IPS-11a (cell line): ENCODE measurements around the gene STK33.
A peak's percentile ranks its signal among the peaks of the same experiment; 100 is the strongest.

Experiments used
- H3K4me3 ChIP-seq: one replicate; pipeline ENCODE4 v1.5.1; 2013; ENCODE audit warnings: low read depth, low read length, control low read depth

STK33 gene

DNA sequence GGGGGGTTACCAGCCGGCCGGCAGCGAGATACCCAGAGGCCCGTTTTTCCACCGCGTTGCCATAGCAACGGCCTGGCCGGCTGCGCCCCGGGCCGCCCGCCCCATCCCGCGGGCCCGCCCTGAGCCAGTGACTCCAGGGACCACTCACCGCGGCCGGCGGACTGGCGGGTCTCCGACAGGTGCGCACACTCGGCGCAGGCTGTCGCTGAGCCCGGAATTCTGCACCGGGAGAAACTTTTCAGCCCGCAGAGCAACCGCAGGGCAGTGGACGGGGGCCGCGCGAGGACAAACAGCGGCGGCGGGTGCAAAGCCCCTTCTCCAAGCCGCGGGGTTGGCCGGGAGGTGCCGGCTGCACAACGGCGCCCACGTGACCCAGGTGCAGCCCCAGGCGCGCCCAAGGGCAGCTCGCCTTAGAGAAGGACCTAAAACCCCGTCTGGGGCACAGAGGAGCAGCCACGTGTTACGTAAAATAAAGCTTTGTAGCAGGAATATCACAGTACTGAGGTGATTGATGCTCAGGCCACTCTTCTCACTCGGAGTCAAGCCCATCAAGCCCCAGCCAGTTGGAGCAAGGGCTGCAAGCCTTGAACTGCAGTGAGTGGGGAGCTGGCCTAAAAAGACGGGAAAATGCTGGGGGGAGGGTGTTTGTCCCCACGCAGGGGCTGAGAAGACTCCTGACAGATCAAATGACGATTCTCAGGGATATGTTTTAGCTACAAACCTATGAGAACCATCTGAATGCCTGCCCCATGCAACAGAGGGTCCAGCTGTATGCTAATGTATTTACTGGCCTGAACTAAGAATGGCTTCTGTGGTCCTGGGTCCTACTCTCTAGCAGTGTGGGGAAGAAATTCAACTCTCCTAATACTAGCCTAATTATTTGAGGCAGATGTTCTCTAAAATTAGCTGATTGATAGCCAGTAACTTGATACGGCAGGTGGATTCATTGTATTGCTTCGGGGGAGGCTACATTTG is at the start of gene STK33:
TSS of gene STK33 (minus strand) at position 294 of the 975 bp plus-strand sequence. CDS start 119,323 bp downstream, outside the sequence.
- H3K4me3 ChIP-seq, result peak within 1 kb of the TSS; percentile 72

DNA sequence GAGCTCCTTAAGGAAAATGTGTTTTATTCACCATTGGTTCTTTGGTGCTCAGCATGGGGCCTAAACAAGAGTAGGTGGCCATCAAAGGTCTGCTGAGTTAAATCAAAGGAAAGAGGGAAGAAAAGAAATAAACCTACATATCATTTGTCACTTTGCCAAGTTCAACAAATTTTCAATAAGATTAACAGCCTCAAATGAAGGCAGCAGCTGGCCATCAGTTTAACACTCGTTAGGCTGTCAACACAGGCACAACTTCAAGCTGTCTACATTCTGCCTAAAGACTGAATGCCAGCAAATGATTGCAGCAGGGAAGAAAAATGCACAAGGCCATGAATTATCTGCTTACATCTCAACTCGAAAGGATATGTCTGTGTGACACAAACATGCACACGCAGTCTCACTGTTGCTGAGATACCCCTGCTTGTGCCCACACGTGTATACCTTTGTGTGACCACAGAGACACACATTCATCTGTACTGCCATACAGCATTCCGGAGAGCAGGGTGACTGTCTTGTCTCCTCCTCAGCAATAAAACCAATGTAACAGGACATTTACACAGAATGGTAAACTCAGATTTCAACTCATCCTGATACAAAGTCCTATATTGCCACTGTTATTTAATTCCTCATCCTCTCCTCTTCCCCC is 48.3 kb upstream of the STK33 start:
- H3K4me3 ChIP-seq, result no peak overlapping the region

DNA sequence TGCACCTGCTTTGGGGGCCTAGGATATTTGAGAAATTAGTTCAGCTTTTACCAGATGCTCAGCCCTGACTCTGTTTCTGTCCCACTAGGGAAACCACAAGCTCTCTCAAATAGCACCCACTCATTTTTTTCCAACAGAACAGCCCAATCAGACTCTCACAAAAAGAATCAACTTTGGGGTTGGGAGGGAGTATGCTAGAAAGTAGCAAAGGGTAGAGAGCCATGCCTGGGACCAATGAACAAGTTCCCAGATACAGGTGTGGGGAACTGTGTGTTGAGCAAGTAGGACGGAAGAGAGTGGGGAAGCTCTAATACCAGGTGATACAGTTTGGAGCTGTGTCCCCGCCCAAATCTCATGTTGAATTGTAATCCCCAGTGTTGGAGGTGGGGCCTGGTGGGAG is 47.3 kb upstream of the STK33 start:
- no peak overlapping the region for H3K4me3 ChIP-seq

DNA sequence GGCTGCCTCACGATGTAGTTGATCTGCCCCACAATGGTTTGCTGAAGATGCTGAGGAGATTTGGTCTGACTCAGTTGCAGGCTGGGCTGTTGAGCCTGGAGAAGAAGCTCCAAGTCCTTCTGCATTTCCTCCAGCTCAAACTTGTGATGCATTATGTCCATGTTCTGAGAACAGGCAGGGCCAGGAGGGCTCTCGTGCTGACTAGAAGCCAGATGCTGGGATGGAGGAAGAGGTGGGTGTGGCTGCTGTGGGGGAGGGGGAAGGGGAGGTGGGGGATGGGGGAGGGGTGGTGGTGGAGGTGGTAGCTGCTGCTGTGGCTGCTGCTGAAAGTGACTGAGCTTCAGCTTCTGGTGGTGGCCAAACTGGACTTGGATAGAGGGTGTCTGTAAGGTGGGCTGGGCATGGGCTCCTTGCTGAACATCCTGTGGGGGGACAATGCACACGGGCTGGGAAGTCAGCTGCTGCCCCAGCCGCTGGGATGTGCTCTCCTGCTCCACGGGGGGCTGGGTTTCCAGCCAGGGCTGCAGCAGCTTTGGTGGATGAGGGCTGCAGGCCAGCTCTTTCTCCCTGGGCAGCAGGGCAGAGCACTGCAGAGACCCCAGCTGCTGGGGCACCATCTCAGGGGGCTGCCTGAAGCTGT is 46.4 kb upstream of the STK33 start:
- no peak overlapping the region for H3K4me3 ChIP-seq

DNA sequence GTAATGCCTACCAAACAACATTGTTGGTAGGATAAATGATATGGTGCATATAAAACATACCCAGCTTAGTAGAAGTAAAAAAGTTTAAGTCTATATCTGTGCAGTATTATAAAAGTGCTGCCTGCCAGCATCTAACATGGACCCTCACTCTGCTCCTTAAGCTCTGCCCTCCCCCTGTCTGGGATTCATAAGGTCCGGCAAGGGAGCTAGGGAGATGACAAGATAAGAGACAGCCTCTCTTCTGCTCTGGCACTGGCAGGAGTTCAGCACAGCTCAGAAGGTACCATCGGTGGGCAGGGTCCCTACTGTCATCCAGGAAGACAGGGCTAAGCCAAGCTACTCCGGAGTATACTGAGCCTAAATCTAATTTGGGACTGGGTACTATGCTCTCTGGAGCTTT is 45.6 kb upstream of the STK33 start:
- no peak overlapping the region for H3K4me3 ChIP-seq

DNA sequence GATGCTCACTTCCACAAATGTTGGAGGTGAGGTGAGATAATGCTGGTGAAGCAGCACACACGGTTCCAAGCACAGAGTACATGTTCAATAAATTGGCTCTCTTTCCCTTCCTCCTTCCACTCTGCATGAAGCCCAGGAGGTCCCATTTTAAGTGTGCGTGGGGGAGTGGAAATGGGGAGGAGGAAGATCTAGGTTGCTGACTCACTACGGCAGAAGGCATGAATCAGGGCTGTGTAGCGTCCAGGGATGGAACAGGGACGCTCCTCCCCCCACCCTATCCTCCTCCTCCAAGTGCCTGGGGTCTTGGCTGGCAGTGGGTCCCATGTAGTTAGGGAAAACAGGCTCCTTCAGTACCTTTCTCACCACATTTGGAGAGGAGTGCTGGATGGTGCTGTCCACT is 44.3 kb upstream of the STK33 start:
- no peak overlapping the region for H3K4me3 ChIP-seq

DNA sequence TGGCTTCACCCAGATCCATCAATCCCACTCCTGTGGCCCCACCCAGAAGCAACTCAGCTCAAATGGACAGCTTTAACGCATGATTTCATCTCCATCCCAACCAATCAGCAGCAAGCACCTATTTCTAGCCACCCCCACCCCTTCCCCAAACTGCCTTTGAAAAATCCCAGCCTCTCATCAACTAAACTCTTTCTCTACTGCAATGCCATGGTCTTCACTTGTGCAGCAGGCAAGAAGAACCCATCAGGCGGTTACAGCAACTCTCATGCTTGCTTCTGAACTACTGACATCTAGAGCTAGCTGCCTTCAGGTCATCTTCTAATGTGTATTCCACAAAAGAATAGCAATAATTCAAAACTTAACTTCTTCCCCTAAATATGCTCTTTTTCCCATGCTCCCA is 42.1 kb upstream of the STK33 start:
- H3K4me3 ChIP-seq, result no peak overlapping the region

DNA sequence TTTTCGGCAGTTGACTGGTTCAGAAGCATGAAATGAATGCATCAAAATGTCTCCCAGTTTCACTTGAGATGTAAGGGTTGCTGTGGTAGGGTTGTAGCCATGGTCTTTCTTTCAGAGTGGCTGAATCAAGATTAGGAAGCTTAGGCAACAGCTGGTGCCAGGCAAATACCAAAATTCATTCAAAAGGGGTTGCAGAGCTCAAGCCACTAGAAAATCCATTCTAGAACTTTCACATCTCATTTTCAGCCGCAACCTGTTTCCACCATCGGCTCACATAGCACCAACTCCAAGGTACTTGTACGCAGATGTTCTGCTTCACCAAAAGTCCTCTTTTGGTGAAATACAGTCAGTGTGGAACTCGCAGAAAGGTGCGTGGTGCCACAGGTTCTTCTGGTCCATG is 40.5 kb upstream of the STK33 start:
- H3K4me3 ChIP-seq, result no peak overlapping the region

DNA sequence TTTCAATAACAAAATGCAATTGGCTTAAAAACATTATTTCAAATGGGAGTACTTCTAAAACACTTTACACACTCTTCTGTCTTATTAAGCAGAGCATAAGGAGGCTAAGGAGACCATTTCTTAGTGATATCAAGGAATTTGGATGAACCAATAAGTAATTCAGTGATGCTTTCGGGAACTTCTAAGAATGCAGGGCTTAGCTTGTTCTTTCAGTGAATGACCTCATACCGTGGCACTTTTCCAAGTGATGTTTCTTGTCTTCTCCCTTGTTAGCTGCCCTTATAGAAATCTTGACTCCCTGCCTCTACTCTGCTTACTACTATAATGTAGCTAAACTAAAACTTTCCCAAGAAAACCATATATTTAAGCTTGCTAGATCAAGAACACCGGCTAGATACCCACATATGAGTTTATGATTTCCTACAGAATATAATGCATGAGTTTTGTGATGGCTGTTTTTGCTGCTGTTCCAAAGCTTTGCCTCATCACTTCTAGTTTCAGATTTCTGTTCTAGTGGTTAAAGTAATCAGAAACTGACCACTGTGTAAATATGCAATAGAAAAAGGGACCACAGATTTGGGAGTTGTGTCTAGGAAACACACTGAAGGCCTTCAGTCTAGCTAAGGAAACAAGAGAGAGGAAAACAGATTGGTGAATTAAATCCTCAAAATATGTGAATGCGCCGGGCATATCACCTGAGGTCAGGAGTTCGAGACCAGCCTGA is 37.5 kb upstream of the STK33 start:
- no peak overlapping the region for H3K4me3 ChIP-seq

DNA sequence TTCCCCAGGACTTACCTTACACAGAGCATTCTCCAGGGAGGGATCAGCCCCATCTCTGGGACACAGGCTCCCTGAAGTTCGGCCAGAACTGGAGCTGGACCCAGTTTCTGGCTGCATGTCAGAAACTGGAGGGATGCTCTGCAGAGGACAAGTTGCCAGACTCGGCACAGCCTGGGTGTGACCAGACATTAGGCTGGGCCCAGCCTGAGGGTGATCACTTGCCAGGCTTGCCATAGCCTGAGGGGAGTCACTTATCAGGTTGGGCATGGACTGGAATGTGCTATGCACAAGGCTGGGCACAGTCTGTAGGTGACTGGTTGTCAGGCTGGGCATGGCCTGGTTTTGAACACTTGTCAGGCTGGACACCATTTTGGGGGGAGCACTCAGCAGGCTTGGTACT is 30.7 kb upstream of the STK33 start:
- no peak overlapping the region for H3K4me3 ChIP-seq

DNA sequence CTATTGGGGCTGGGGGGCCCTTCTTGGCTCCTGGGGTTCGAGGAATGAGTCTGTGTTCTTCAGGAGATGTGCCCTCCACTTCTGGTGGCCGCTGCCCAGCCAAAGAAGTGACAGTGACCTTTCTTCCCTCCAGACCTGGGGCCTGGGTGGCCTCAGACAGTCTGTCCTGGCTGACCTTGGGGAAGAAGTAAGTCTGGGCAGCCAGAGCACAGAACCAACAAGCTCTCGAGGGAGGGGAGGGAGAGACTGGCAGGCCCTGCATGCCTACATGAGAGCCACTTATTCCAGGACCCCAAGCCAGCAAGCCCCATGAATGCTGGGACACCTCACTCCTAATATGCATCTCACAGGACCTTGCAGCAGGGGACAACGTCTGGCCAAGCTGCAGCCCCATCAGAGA is 27.1 kb upstream of the STK33 start:
- H3K4me3 ChIP-seq, result no peak overlapping the region

DNA sequence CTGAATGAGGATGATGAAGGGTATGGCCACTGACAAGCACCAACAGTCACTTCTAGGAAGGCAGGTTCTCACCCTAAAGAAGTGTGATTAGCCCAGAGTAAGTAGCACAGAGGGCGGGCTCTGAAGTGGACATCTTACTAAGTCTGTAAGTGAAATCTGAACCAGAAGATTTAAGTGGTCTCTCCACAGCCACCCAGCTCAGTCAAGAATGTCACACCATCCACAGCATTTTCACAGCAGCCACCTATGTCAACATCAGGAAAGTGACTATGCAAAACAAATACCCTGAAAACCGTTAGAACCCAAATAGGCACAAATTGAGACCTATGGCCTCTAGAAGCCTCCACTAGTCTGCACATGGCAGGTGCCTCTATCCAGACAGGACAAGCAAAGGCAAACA is 23.0 kb upstream of the STK33 start:
- H3K4me3 ChIP-seq, result no peak overlapping the region

DNA sequence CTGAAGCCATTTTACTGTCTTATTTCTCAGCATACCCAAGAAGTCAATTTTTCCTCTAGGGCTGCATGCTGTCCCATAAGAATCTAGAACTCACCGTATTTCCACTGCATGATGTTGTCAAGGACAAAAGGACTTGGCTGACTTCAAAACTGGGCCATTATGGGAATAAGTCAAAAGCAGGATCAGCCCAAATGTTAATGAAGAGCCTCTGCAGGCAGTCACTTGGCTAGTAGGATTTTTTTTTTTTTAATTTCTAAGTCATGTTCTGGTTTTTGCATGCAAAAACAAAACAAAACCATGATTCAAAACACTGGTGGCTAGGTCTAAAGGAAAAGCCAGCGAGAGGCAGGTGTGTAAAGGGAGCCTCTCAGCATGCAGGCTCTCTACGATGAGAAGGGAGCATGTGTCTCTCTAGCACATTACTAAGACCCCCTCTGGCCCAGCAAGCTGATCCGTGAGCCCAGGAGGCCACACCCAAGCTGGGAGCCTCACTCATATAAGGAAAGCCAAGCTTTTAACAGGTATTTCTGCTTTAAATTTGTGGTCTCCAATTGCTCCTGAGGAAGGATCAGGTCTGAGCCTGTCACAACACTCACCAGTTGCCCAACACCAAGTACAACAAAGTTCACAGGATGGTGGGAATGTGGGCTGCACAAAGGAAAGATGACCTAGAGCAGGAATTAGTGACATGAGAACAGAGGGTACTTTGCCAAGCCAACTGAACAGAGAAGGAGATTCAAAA is 21.4 kb upstream of the STK33 start:
- no peak overlapping the region for H3K4me3 ChIP-seq

DNA sequence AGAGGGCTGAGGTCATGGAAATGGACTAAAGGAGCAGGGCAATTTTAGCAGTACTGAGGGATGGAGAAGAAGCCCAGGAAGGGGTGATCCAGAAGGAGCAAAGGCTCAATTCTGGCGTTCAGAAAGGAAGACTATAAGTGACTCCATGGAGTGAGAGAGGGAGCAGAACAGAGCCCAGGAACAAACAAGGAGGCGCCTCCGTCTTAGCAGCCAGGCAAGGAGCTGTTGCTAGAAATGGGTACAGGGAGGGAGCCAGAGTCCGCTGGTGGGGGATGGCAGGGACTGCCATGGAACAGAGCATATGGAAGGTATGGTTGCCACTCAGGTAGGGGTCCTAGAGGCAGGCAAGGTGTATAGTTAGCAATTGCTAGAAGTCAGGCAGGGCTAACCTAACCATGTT is 20.5 kb upstream of the STK33 start:
- H3K4me3 ChIP-seq, result no peak overlapping the region

DNA sequence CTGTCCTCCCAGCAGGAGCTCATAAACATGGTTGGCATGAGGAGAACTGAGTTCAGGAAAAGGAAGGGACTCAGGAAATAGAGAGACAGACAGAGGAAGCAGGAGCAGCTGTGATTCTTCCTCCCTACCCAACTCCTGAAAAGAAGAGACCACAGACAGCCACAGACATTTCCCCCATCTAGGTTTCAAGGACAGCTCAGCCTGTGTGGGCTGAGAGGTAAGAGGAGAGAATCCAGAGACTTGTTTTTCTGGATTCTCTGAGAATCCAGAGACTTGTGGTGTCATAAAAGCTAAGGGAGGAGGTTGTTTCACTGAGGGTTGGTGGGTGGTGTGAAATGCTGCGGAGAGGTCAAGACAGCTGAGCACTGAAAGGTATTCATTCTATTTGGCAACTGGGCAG is 19.0 kb upstream of the STK33 start:
- H3K4me3 ChIP-seq, result no peak overlapping the region

DNA sequence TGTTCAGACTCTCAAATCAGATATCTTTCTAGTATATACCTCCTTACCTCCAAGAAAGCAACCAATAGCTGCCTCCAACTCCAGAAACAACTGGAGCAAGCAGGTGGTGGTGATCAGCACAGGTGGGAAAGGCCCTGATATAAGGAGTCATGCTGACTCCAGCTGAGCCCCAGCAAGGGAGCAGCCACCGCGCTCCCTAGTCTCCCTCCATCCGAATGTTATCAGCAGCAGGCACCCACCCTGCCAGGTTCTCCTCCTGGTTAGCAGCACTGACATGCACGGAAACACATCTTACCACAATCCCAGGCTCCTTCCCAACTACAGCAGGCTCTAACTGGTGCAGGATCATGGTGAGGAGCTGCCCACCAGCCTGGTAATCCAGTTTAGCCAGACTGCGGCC is 18.5 kb upstream of the STK33 start:
- no peak overlapping the region for H3K4me3 ChIP-seq

DNA sequence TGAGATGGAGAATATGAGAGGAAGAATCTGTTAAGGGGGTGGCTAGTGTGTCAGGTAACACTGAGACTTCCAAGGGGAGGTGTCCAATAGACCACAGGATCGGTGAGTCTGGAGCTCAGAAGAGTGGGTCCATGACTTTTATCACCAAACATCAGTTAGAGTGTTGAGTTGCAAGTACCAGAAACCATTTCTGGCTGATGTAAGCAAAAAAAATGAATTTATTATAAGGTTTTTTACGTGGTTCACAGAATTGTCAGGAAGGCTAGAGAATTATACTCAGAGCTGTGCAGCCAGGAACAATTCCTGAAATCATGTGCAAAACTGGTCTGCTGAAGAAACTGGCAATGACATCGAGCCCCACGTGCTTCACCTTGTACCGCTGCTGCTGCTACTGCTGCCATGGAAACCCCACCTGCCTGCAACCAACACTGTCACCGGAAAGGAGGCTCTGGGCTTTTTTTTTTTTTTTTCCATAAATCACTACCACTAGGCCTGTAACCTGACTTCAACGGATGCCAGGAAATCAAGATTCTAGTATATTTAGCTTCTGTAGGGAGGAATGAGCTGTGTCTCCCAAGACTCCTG is 16.6 kb upstream of the STK33 start:
- H3K4me3 ChIP-seq, result no peak overlapping the region

DNA sequence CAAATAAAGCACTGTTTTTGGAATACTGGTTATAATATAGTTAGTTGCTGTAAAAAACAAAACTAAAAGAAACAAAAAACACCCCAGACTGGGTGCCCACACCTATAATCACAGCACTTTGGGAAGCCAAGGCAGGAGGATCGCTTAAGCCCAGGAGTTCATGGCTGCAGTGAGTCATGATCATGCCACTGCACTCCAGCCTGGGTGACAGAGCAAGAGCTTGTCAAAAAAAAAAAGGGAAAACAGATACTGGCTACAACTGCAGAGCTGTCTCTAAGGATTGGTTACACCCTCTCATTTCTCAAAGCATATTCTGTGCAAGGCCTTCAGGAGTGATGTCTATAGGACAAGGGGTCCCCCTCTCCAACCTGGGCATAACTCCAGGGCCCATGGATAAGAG is 14.6 kb upstream of the STK33 start:
- H3K4me3 ChIP-seq, result no peak overlapping the region

DNA sequence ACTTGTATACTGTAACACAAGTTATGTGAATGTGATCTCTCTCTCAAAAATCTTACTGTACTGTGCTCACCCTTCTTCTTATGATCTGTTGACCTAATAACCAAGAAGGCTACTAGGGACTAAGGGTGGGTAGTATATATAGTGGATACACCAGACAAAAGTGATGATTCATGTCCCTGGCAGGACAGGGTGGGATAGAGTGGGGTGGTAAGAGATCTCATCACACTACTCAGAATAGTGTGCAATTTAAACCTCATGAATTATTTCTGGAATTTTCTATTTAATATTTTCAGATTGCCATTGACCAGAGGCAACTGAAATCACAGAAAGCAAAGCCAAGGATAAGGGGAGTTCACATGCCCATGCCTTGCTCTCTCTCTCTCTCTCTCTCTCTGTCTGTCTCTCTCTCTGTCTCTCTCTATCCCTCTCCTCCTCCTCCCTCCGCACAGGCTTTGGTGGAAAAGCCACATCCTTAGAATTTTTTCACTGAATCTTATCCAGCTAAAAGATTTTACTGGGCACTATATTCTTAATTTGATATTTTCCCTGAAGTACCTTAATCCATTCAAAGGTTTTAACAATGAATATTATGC is 12.0 kb upstream of the STK33 start:
- no peak overlapping the region for H3K4me3 ChIP-seq
